Vagina (tissue), 2 donors: Measurements from ENCODE around the gene RGS10.

Experiments used
- CTCF ChIP-seq, 3 experiments: fragments of 450-650 bp in 2 of 3; fragments of 200-600 bp in 1 of 3; sonication (generic) in 1 of 3; IDR thresholded peaks; one replicate each; pipeline ENCODE4 v1.5.1; 2017 to 2019; ENCODE audit warnings: antibody characterized with exemption in 3 of 3, mild to moderate bottlenecking in 2 of 3, moderate library complexity in 2 of 3
- POLR2A ChIP-seq, 2 donors: fragments of 450-650 bp; IDR thresholded peaks; one replicate each; pipeline ENCODE4 v1.6.1; 2017; ENCODE audit warnings: antibody characterized with exemption in 2 of 2, mild to moderate bottlenecking in 2 of 2, moderate library complexity in 2 of 2

GRCh38 chr10:119466655-119467054 lies 75.9 kb downstream of the RGS10 start:
- no peak for TF ChIP-seq POLR2A (IDR thresholded peaks at IDR 0.05)
- no peak for TF ChIP-seq CTCF (IDR thresholded peaks at IDR 0.05)
